Lung (tissue), 12 donors: Measurements from ENCODE around the gene PARVG. TPM values are rescaled to one million over a fixed set of nuclear protein-coding genes. Genes with fewer than 3 reads are reported as not detected.
A peak's percentile ranks its signal among the peaks of the same experiment; 100 is the strongest.

Experiments
- ATAC-seq: fragments of 200-7000 bp; cut with Tn5 transposase; one replicate; pipeline ENCODE4 v1.9.1; 2020; ENCODE audit warnings: moderate number of reproducible peaks; ENCODE audit not compliant: insufficient read depth, low FRiP score
- DNase-seq, 3 donors: peaks; one replicate each; pipeline ENCODE4 v3.0.0-alpha.2; 2013 to 2017
- H3K27ac ChIP-seq, 2 donors: one replicate each; pipeline ENCODE4 v1.5.1; 2013; ENCODE audit warnings: mild to moderate bottlenecking in 2 of 2, moderate library complexity in 2 of 2, control low read depth in 1 of 2, inconsistent platforms in 1 of 2, low read depth in 1 of 2, low read length in 1 of 2
- H3K27me3 ChIP-seq, 3 donors: one replicate each; pipeline ENCODE4 v1.5.1; 2013; ENCODE audit warnings: low read length in 2 of 3; ENCODE audit not compliant: control insufficient read depth in 3 of 3, insufficient read depth in 3 of 3
- H3K36me3 ChIP-seq, 4 donors: one replicate each; pipeline ENCODE4 v1.5.1; 2013; ENCODE audit warnings: low read length in 4 of 4, mild to moderate bottlenecking in 1 of 4, moderate library complexity in 1 of 4; ENCODE audit not compliant: control insufficient read depth in 4 of 4, insufficient read depth in 4 of 4
- H3K4me1 ChIP-seq, 5 donors: one replicate each; pipeline ENCODE4 v1.5.1; 2013; ENCODE audit warnings: low read length in 5 of 5, mild to moderate bottlenecking in 2 of 5, moderate library complexity in 1 of 5; ENCODE audit not compliant: control insufficient read depth in 5 of 5, insufficient read depth in 5 of 5
- H3K4me3 ChIP-seq: one replicate; pipeline ENCODE4 v1.5.1; 2013; ENCODE audit warnings: mild to moderate bottlenecking, control low read depth, moderate library complexity
- H3K9ac ChIP-seq, 2 donors: one replicate each; pipeline ENCODE4 v1.5.1; 2013; ENCODE audit warnings: low read length in 2 of 2, control low read depth in 1 of 2; ENCODE audit not compliant: insufficient read depth in 1 of 2
- H3K9me3 ChIP-seq, 4 donors: one replicate each; pipeline ENCODE4 v1.5.1; 2013; ENCODE audit warnings: low read length in 3 of 4, mild to moderate bottlenecking in 1 of 4, moderate library complexity in 1 of 4; ENCODE audit not compliant: control insufficient read depth in 4 of 4, insufficient read depth in 3 of 4
- WGBS, 2 donors: extraction: QIAGEN DNeasy Blood & Tissue Kit; methylation state at CpG; one replicate each; pipeline ENCODE4 v1.1.7; 2013; 5-methylcytosine and 5-hydroxymethylcytosine counted together
- polyA plus RNA-seq, 2 donors: library from polyadenylated mRNA; stranded (reverse); fragments of 200-250 nt; gene quantifications; one replicate each; pipeline ENCODE4 v1.2.1, GENCODE V29; 2013
- total RNA-seq, 2 donors: library from RNA; depleted of rRNA in 1 of 2; stranded (reverse); fragments of >200 nt in 1 of 2; gene quantifications; one replicate each; pipeline ENCODE4 v1.2.1, GENCODE V29; 2014 to 2021
- TF ChIP-seq, protein P1 (sequence below): IDR thresholded peaks from 2 replicates; pipeline ENCODE4 v1.5.1; 2012; ENCODE audit warnings: mild to moderate bottlenecking; ENCODE audit errors: control extremely low read depth, extremely low read depth
- donor health status: control.
- donor health status: control.
- donor health status: Bipolar disorder and iron deficiency.
- donor health status: healthy.
- donor health status: DM: yes; HTN: yes; CAD: no.

The PARVG gene
- total and polyA plus RNA-seq, 4 donors, result 20.4 to 67.4 (median 48.7) TPM

DNA sequence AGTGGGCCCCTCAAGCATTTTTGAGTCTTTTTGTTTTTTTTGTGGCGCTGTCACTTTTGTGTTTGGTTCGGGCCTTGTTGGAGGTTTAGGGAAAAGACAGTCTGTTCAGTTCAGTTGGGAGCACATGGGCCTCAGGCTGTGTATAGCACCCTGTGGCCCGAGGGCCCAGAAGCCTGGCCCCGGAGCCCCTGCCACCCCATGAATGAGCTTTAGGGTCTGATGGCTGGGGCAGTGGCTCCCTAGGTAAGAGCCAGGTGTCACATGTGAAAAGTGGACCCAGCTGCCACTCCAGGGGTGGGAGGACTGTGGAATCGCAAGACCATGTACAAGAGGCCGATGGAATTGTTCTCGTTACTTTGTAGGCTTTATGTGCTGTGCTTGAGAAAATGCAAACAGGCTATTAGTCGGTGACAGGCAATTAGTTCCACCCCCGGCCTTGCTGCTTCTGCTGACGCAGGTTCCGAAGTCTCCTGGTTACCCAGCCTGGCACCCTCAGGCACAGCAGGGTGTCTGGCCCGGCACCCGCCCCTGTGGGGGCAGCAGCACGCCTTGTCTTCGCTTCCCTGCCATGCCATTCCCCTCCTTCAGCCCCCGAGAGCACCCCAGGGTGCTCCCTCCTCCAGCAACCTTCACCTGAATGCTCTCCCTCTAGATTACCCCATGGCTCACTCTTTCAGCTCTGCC is 38.2 kb upstream of the PARVG start:
- peaks cover 0 to 8% (median 2%) of the 10 kb centered on the region in 4 donors for H3K9me3 ChIP-seq
- ATAC-seq (no peak), DNase-seq (peak in 1 of 3 donors; percentile 43)
- H3K36me3 ChIP-seq, result peaks cover 3 to 25% (median 7%) of the 10 kb centered on the region in 4 donors
- 92 to 95% methylated on average over 16 of the region's 16 CpGs for WGBS, 2 donors
- H3K27me3 ChIP-seq, result peaks cover 0 to 2% (median 0%) of the 10 kb centered on the region in 3 donors
- H3K4me1 ChIP-seq, result peaks cover 3 to 50% (median 17%) of the 10 kb centered on the region in 5 donors
- H3K9ac ChIP-seq, result peak overlapping the region in 1 of 2 donors; percentile 7
- TF ChIP-seq, protein P1, sequence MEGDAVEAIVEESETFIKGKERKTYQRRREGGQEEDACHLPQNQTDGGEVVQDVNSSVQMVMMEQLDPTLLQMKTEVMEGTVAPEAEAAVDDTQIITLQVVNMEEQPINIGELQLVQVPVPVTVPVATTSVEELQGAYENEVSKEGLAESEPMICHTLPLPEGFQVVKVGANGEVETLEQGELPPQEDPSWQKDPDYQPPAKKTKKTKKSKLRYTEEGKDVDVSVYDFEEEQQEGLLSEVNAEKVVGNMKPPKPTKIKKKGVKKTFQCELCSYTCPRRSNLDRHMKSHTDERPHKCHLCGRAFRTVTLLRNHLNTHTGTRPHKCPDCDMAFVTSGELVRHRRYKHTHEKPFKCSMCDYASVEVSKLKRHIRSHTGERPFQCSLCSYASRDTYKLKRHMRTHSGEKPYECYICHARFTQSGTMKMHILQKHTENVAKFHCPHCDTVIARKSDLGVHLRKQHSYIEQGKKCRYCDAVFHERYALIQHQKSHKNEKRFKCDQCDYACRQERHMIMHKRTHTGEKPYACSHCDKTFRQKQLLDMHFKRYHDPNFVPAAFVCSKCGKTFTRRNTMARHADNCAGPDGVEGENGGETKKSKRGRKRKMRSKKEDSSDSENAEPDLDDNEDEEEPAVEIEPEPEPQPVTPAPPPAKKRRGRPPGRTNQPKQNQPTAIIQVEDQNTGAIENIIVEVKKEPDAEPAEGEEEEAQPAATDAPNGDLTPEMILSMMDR, result no peak
- no peak overlapping the region for H3K27ac ChIP-seq
- no peak overlapping the region for H3K4me3 ChIP-seq

DNA sequence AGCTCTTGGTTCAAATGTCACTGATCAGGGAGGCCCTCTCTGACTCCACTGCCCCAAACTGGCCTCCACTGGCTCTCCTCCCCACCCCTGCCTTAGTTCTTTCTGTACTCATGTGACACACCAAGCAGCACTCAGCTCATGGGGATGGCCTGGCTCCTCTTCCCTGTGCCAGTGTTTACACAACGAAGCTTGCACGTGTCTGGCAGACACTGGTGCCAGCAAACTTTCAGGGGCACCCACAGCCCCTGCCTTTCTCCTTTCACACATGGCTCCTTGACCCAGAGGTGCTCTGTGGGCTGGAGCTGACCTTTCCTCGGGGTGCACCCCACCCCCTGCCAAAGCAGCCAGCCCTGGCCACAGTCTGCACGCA is 37.6 kb upstream of the PARVG start:
- Histone ChIP-seq H3K9ac (no peak overlapping the region), H3K27ac (no peak overlapping the region), H3K9me3 (peaks cover 0 to 3% (median 0%) of the 10 kb centered on the region in 4 donors), H3K36me3 (peaks cover 0 to 20% (median 3%) of the 10 kb centered on the region in 4 donors), H3K4me3 (no peak overlapping the region), H3K27me3 (peaks cover 0 to 2% (median 0%) of the 10 kb centered on the region in 3 donors), H3K4me1 (peaks cover 3 to 55% (median 21%) of the 10 kb centered on the region in 5 donors)
- TF ChIP-seq, protein P1, result no peak
- 64 to 85% methylated on average over 4 of the region's 4 CpGs for WGBS, 2 donors
- DNase-seq, result peak in 2 of 3 donors; percentile 56 to 72
- ATAC-seq, result no peak

DNA sequence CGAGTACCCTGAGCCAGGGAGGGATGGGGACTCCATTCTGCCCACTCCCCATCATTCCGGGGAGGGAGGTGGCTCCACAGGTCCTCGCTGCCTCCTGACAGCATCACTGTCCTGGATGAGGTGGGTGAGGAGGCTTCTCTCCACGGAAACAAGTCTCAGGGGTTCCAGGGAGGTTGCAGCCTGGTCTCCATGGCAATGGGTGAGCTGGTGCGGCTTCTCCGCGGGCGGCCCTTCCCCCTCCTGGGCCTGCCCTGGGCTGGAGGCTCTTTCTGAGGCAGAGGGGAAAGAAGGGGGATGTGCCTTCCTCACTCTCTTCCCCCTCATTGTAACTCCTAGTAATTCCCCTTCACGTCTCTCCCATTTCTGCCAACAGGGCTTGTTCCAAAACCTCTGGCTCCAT is 37.1 kb upstream of the PARVG start:
- Histone ChIP-seq H3K9me3 (no peaks in the 10 kb centered on the region), H3K9ac (no peak overlapping the region), H3K36me3 (peaks cover 0 to 20% (median 3%) of the 10 kb centered on the region in 4 donors), H3K4me1 (peaks cover 3 to 60% (median 21%) of the 10 kb centered on the region in 5 donors), H3K27ac (no peak overlapping the region), H3K4me3 (no peak overlapping the region), H3K27me3 (peaks cover 0 to 2% (median 0%) of the 10 kb centered on the region in 3 donors)
- whole genome bisulfite sequencing, 2 donors, result 81% methylated on average over 7 to 9 of the region's 9 CpGs
- ATAC-seq (no peak), DNase-seq (no peak)
- TF ChIP-seq, protein P1, result no peak
